Left ventricle myocardium superior (tissue), 1 donor: ENCODE measurements around the gene SLC35C1. TPM values are rescaled to one million over a fixed set of nuclear protein-coding genes. Genes with fewer than 3 reads are reported as not detected.
"Not testable (repeated sequence)": the region's sequence is repeated elsewhere in the genome, so short reads cannot be mapped to it uniquely, and the experiment has no call there.

Experiments
- ATAC-seq: fragments of 200-7000 bp; cut with Tn5 transposase; one replicate; pipeline ENCODE4 v1.9.1; 2020; ENCODE audit warnings: mild to moderate bottlenecking, moderate library complexity
- DNase-seq: peaks from one replicate; pipeline ENCODE4 v3.0.0-alpha.2; 2020
- intact Hi-C: fragments of 100-400 bp; cut with micrococcal nuclease; formaldehyde crosslinking; loops from one replicate; pipeline ENCODE4 v1.11.0; 2022
- total RNA-seq: library from RNA; stranded (reverse); fragmentation: NEBNext Ultra II Directional; extraction: Animal tissue kit (Norgen Biotek cat#: 25700); gene quantifications from one replicate; pipeline ENCODE4 v1.2.1, GENCODE V29; 2021
- donor health status: DM: no; HTN: yes; CAD: no; lungs with severe emphysema.

Gene SLC35C1
- total RNA-seq, 1 donor from 2014 or later, result 5.1 TPM

DNA sequence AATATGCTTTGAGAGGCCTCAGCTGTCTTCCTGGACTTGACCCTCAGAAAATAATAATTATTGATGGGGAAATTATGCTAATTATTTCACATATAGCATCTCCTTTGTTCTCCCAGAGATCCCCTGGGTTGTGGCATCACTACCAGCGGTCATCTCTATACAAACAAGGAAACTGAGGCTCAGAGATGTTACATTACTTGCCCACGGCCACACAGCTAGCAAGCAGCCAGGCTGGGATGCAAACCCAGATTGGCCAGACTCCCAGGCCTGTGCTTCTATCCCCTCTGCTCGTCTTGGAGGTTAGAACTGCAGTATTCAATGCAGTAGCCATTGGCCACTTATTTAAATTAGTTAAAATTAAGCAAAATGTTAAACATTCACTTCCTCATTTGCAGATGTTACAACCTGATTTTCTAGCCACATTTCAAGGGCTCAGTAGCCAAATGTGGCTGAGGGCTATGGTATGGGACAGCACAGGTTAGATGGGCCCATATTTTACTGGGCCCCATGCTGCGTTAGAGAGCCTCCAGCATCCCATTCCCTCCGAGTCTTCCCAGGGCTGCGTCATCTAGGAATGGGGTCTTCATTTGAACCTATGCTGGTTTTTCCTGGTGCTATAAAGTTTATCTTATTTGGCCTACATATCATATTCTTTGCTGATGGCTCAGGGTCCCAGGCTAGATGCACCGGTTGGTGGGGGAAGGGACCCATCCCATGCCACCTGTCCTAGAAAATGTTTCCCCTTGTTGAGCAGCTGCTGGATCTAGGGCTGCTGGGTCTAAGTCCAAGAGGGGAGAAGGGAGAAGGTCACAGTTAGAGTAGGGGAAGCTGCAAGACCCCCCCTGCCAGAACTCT lies 2.2 kb downstream of the SLC35C1 start:
- intact Hi-C loops, result no loop called here
- no peak for DNase-seq
- no peak for ATAC-seq

- no peak for DNase-seq
- ATAC-seq, result no peak
- intact Hi-C loops, result no loop called here
These were observed 2.9 kb downstream of the SLC35C1 start for GRCh38 chr11:45807792-45808238.

DNA sequence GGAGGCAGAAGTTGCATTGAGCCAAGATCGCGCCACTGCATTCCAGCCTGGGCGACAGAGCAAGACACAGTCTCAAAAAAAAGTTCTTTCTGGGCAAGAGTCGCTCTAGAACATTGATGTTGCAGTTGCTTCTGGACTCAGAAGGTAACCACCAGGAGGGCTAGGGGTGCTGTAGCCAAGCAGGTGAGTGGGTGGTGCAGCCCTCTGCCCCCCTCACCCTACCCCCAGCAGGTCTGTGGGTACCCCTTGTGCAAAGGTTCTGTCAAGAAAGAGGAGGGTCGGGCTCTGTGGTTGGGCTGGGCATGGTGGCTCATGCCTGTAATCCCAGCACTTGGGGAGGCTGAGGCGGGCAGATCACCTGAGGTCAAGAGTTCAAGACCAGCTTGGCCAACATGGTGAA lies 3.5 kb downstream of the SLC35C1 start:
- DNase-seq, ATAC-seq, intact Hi-C loops: not testable (repeated sequence)

DNA sequence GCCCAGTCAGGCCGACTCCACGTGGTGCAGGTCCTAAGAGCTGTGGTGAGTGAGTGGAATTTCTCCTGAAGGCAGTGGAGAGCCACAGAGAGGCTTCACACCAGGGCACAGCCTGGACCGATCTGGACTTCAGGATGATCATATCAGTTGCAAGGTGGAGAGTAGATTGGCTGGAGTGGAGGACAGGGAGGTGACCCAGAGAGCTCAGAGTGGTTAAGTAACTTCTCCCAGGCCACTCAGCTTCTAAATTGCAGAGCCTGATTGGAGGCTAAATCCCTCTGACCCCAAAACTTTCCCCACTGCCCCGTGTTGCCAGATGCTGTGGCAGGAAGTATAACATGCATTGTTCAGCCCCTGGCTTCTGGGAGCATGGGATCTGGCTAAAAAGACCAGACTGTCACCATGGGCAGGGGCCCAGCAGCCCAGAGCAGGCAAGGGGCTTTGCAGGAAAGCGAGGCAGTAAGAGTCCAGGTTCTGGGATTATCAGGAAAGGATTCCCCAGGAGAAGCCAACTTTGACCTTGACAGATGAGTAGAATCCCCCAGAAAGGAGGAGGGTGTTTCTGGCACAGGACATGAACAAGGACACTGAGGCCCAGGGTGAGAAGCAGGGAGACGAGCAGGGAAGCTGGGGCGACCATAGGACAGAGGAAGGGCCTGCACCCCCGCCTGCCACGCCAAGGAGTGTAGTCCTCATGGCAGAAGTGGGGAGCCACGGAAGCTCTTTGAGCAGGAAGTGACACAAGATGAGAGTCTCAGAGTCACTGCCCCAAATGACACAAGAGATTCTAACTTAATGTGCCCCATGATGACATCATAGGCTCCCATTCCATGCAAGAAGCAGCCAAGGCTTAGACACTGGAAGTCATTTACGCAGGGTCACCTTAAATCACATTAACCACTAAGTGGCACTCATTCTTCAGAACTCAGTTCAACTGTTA lies 4.8 kb downstream of the SLC35C1 start:
- no peak for DNase-seq
- intact Hi-C loops, result no loop called here
- no peak for ATAC-seq

DNA sequence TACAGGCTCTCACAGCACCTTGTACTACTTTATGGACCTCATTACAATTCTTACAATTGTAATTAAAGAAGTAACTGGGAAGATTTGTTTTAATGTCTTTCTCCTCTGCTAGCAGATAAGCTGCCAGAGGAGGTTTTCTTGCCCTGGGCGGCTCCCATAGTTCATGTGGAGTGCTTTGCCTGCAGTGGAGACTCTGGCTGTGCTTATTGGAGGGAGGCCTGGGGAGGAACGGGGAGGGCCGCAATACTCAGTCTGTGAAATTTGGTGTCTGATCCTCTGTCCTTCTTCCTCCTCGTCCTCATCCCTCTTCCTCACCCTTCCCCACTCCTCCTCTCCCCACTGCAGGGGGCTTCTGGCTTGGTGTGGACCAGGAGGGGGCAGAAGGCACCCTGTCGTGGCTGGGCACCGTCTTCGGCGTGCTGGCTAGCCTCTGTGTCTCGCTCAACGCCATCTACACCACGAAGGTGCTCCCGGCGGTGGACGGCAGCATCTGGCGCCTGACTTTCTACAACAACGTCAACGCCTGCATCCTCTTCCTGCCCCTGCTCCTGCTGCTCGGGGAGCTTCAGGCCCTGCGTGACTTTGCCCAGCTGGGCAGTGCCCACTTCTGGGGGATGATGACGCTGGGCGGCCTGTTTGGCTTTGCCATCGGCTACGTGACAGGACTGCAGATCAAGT lies 5.6 kb downstream of the SLC35C1 start:
- intact Hi-C loops, result no loop called here
- DNase-seq (no peak), ATAC-seq (no peak)

GRCh38 chr11:45811109-45811435 lies 6.1 kb downstream of the SLC35C1 start:
- intact Hi-C loops, result no loop called here
- ATAC-seq (no peak), DNase-seq (no peak)

DNA sequence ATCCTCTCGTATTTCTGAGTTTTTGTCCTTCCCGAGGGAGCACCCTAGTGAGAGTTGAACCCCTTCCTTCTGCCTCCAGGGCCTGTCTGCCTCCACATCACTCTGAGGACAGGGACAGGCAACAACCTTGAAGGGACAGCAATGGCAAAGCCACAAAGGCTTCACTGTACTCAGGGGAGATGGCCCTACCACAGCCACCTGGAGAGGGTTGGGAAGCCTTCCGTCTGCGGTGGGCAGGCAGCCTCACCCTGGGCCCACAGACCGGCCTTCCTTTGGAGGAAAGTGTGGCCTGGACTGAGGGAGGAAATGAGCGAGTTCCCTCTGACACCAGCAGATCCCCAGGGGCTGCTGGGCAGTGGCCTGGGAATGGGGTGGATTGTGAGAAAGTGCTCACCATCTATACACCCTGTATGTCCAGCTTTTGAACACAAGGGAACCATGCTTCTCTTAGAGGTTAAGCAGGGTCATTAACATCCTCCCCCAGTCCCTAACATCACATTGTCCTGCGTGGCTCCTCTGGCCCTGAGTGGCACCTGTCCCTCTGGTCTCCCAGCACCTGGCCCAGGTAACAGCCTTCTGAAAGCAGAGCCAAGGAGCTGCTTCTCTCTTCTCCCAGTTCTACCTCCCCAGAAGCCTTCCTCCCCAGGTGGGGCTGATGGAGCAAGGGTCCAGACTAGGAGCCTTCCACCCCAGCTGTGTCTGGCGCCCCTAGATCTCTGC lies 6.8 kb downstream of the SLC35C1 start:
- DNase-seq (no peak), ATAC-seq (no peak)
- intact Hi-C loops, result no loop called here

DNA sequence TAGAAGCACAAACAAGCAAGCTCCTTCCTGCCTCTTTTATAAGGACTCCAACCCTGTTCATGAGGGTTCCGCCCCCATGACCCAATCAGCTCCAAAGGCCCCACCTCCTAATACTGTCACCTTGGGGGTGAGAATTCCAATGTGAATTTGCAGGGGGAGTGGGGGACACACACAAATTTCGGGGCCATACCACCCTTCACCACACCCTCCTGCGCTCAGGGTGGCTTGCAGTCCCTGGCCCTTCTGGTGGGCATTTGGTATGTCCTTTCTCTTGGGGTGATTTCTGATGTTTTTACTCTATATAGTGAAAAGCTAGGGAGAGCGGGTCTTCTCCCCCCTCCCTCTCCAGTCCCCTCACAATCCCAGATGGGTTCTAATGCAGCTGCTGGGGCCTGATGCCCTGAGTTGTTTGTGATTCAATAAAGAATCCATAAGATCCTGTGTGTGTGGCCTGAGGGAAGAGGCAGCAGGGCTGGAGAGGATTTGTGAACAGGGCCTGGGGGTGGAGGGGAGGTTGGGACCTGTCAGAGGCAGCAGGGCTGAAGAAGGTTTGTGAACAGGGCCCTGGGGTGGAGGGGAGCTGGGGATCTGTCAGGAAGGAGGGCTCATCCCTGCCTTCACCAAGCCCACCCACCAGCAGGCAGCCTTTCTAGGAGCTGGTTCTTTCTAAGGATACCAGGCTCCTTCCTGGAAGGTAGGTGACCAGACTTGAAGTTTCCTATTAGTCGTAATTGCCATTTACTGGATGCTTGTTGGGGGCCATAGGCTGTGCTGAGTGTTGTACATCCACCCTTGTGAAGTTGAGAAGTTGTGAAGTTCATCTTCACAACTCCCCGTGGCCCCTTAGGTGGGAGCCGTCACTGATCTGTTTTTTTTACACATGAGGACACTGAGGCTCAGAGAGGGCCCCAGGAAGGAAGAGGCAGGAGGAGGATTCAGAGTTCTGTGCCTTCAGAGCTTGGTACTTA lies 7.9 kb downstream of the SLC35C1 start:
- intact Hi-C loops, result no loop called here
- ATAC-seq (no peak), DNase-seq (no peak)

DNA sequence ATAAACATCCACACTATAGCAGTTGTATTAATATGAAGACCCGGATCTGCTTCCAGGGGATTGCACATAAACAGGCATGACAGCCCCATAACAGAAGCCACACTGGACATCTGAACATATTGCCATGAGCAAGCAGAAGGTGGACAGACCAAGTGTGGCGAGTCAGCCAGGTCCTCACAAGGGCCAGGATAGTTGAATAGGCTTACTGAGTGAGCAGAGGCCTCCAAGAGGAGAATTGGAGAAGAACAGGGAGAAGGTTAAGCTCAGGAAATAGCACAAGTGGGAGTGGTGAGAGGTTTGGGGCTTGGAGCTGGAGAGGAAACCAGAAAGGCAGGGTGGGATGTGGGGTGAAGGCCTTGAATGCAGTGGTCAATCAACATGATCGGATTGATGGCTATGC lies 10.8 kb downstream of the SLC35C1 start:
- intact Hi-C loops, result no loop called here
- no peak for ATAC-seq
- DNase-seq, result no peak

DNA sequence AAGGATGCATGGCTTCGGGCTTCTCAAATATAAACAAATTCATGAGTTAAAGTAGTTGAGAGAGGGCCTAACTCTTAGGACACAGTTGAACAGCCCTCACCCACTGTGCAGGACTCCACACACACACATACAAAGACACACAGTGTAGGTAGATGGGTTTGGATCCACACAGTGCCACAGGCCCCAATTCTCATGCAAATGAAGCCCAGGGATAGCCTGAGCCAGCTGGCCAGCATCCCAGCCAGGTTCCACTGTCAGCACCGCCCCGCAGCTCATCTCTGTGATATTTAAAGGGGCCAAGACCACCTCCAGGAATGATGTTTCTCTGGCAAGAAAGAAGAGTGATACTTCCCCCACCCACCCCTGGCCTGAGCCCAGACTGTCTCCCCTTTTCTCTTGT lies 11.7 kb downstream of the SLC35C1 start:
- no peak for DNase-seq
- intact Hi-C loops, result no loop called here
- ATAC-seq, result peak; percentile 41

- no peak for DNase-seq
- intact Hi-C loops, result no loop called here
- ATAC-seq, result no peak
These were observed 12.2 kb downstream of the SLC35C1 start for GRCh38 chr11:45817191-45817590.

GRCh38 chr11:45818961-45819605 lies 14.1 kb downstream of the SLC35C1 start:
- DNase-seq (no peak), ATAC-seq (no peak)
- intact Hi-C loops, result no loop called here

DNA sequence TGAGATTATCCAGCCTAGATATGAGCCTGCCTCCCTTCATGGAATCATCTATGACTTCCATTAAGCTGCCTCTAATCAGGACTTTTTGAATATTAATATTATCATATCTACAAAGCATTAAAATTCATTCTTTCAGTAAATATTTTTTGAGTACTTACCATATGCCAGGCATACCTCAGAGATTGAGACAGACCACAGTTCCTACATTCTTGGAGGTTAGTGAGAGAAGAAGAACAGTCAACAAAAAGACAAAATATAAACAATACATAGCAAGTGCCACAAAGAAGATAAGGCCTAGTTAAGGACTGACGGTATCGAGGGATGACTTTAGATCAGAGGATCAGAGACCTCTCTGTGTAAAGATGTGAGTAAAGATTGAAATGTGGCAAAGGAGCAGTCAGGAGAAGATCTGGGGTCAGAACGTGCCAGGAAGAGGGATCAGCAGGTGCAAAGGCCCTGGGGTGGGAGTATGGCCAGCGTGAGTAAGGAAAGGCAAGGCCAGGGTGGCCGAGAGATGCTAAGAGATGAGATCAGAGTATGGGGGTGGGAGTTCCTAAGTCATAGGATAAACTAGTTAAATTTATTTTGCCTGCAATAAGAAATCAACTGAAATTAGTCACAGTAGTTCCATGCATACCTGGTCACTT lies 15.4 kb downstream of the SLC35C1 start:
- ATAC-seq (no peak), DNase-seq (no peak)
- intact Hi-C loops, result no loop called here

DNA sequence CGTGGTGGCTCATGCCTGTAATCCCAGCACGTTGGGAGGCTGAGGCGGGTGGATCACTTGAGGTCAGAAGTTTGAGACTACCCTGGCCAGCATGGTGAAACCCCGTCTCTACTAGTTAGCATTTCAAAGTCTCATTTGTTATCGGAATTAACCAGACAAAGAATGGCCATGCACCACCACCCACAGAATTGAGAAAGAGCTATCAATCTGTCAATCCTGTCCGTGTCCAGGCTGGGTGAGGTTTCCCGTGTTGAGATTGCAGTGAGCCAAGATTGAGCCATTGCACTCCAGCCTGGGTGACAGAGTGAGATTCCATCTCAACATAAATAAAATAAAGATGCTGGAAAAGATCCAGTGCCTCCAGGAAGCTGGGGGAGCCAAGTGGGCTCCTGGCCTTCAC lies 21.5 kb downstream of the SLC35C1 start:
- ATAC-seq, DNase-seq, intact Hi-C loops: not testable (repeated sequence)

DNA sequence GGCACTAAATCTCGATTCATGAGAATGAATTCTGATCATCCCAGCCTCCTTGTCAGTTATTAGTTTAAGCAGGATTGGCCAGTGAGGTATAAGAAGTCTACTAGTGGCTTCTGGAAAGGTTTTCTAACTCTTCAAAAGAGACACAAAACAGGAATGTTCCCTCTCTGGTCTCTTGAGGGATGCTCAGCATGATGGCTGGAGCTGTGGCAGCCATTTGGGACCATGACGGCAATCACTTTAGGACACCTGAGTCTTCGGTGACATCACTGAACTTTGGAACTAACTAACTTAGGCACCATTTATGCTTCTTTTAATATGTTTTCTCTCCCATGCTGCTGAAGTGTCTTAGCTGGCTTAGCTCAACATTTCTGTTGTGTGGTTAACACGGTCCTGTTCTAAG lies 22.2 kb downstream of the SLC35C1 start:
- ATAC-seq (no peak), DNase-seq (no peak)
- intact Hi-C loops, result no loop called here

- intact Hi-C loops, result no loop called here
- no peak for ATAC-seq
- DNase-seq, result no peak
These were observed 24.0 kb downstream of the SLC35C1 start for GRCh38 chr11:45828996-45829395.

GRCh38 chr11:45830596-45830995 lies 25.6 kb downstream of the SLC35C1 start:
- DNase-seq (no peak), ATAC-seq (peak; percentile 33)
- intact Hi-C loops, result no loop called here
